Kidney (tissue), 14 donors: ENCODE results near the gene CACNB2. TPM values are rescaled to one million over a fixed set of nuclear protein-coding genes. Genes with fewer than 3 reads are reported as not detected.

Source experiments
- DNase-seq, 5 donors: peaks; one replicate each; pipeline ENCODE4 v3.0.0-alpha.2; 2013 to 2020
- FAIRE-seq: peaks from 2 replicates; lab custom pipeline; 2012; peaks lifted over from hg19 to GRCh38; lab: Jason Lieb, UNC
- H3K27ac ChIP-seq, 2 donors: one replicate each; pipeline ENCODE4 v1.7.0; 2013; ENCODE audit warnings: low read depth in 2 of 2, low read length in 2 of 2, inconsistent platforms in 1 of 2
- H3K27me3 ChIP-seq: one replicate; pipeline ENCODE4 v1.7.1; 2013; ENCODE audit warnings: low read length, inconsistent platforms; ENCODE audit not compliant: control insufficient read depth, insufficient read depth
- H3K36me3 ChIP-seq, 3 donors: one replicate each; pipeline versions ENCODE4 v1.7.0 to v1.7.1; 2013; ENCODE audit warnings: low read length in 3 of 3, control low read depth in 1 of 3, inconsistent platforms in 1 of 3; ENCODE audit not compliant: insufficient read depth in 3 of 3, control insufficient read depth in 2 of 3
- H3K4me1 ChIP-seq, 3 donors: one replicate each; pipeline versions ENCODE4 v1.7.0 to v1.7.1; 2013; ENCODE audit warnings: low read length in 3 of 3, inconsistent platforms in 1 of 3, low read depth in 1 of 3; ENCODE audit not compliant: control insufficient read depth in 2 of 3, insufficient read depth in 2 of 3
- H3K4me3 ChIP-seq, 3 donors: one replicate each; pipeline versions ENCODE4 v1.7.0 to v1.8.1; 2013; ENCODE audit warnings: low read length in 3 of 3, control low read depth in 1 of 3, inconsistent platforms in 1 of 3
- H3K9ac ChIP-seq, 3 donors: one replicate each; pipeline versions ENCODE4 v1.7.0 to v1.7.1; 2013; ENCODE audit warnings: low read length in 3 of 3, control low read depth in 1 of 3, inconsistent platforms in 1 of 3
- H3K9me3 ChIP-seq, 3 donors: one replicate each; pipeline versions ENCODE4 v1.7.0 to v1.7.1; 2013; ENCODE audit warnings: low read length in 3 of 3, control low read depth in 1 of 3, inconsistent platforms in 1 of 3; ENCODE audit not compliant: control insufficient read depth in 2 of 3, insufficient read depth in 1 of 3
- CTCF ChIP-seq: IDR thresholded peaks from 3 replicates; pipeline ENCODE4 v1.5.1; 2012; ENCODE audit warnings: mild to moderate bottlenecking, moderate library complexity, borderline replicate concordance; ENCODE audit not compliant: insufficient read depth; ENCODE audit errors: extremely low read depth
- intact Hi-C: fragments of 100-400 bp; cut with DNase I; formaldehyde crosslinking; loops from one replicate; pipeline ENCODE4 v1.11.1; 2022
- polyA plus RNA-seq: library from polyadenylated mRNA; stranded (reverse); fragments of 350-450 nt; fragmentation: Illumina TruSeq; extraction: RNeasy Lipid Tissue Mini Kit (QIAGEN cat#74804); gene quantifications from one replicate; pipeline ENCODE4 v1.2.3, GENCODE V29; 2014; ENCODE audit warnings: low read depth, low replicate concordance; ENCODE audit not compliant: insufficient read depth
- total RNA-seq: library from RNA; stranded (reverse); fragmentation: NEBNext Ultra II Directional; extraction: Animal tissue kit (Norgen Biotek cat#: 25700); gene quantifications from one replicate; pipeline ENCODE4 v1.2.1, GENCODE V29; 2021
- donor health status: control.
- donor health status: control.
- donor health status: control.
- donor health status: control.
- donor health status: control.
- donor health status: DM: yes; HTN: yes; CAD: no.
- donor health status: Normal renal cell carcinoma (clear cell type).

Gene CACNB2
- total and polyA plus RNA-seq, 2 donors from 2014 or later: 2.8 TPM

DNA sequence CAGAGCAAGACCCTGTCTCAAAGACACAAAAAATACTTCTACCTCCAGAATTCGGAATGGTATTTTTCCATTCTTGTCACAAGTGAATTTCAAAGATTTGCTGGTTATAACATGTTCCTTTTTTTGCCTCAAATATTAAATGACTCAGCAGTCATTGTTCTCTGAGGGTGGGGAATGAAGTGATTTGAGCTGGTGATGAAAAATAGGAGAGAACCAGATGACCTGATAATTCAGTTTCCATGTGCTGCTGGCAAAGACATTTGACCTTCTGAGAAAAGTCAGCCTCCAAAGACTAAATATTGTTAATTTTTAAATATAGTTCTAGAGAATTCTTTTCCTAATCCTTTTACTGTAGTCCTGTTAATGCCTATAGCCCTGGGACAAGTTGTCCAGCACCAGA is 78.9 kb downstream of the CACNB2 start:
- DNase-seq (no peak), FAIRE-seq (no peak)
- no peaks in the 10 kb centered on the region for H3K4me1 ChIP-seq
- no peak overlapping the region for H3K9ac ChIP-seq
- no peak overlapping the region for H3K27ac ChIP-seq
- H3K4me3 ChIP-seq: no peak overlapping the region
- TF ChIP-seq CTCF: no peak
- H3K9me3 ChIP-seq: no peaks in the 10 kb centered on the region
- H3K36me3 ChIP-seq: no peaks in the 10 kb centered on the region
- intact Hi-C loops: no loop called here
- no peaks in the 10 kb centered on the region for H3K27me3 ChIP-seq

DNA sequence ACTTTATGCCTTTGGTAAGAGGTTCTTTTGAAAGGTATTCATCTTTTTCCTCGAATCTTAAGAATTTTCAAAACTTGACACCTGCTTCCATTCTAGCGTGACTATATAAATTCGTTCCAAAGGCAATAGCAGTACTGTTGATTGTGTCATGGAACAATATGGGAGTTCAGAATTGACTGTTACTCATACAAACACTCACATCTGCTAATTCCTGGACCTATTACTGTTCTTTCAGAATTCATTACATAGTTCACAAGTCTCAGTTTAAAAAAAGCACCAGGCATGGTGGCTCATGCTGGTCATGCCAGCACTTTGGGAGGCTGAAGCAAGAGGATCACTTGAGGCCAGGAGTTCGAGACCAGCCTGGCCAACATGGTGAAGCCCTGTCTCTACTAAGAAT is 80.9 kb downstream of the CACNB2 start:
- no peaks in the 10 kb centered on the region for H3K4me1 ChIP-seq
- no peak overlapping the region for H3K4me3 ChIP-seq
- intact Hi-C loops: no loop called here
- no peaks in the 10 kb centered on the region for H3K27me3 ChIP-seq
- no peaks in the 10 kb centered on the region for H3K9me3 ChIP-seq
- DNase-seq (no peak), FAIRE-seq (no peak)
- TF ChIP-seq CTCF: no peak
- no peak overlapping the region for H3K27ac ChIP-seq
- H3K9ac ChIP-seq: no peak overlapping the region
- no peaks in the 10 kb centered on the region for H3K36me3 ChIP-seq

- intact Hi-C loops: no loop called here
- no peak for DNase-seq
- Histone ChIP-seq H3K4me3 (no peak overlapping the region), H3K36me3 (no peaks in the 10 kb centered on the region), H3K9me3 (no peaks in the 10 kb centered on the region), H3K9ac (no peak overlapping the region), H3K27ac (no peak overlapping the region), H3K4me1 (no peaks in the 10 kb centered on the region), H3K27me3 (no peaks in the 10 kb centered on the region)
- no peak for FAIRE-seq
- TF ChIP-seq CTCF: no peak
Measured at GRCh38 chr10:18221882-18222281, 81.7 kb downstream of the CACNB2 start.

DNA sequence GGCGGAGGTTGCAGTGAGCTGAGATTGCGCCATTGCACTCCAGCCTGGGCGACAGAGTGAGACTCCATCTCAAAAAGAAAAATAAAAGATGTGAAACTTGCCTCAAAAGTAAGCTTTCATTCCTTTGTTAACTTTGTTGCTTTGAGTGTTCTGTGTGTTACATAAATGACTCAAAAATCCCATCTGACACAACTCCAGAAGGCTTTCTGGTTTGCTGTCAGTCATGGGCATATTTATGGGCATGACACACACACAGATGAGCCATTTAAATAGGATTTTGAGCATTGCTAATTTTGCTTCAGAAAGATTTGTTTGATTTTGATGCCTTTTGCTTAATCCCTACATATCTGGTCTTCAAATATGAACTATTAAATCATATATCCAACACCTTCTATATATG is 82.6 kb downstream of the CACNB2 start:
- DNase-seq (no peak), FAIRE-seq (no peak)
- Histone ChIP-seq H3K36me3 (no peaks in the 10 kb centered on the region), H3K27me3 (no peaks in the 10 kb centered on the region), H3K9me3 (no peaks in the 10 kb centered on the region), H3K9ac (no peak overlapping the region), H3K4me3 (no peak overlapping the region), H3K27ac (no peak overlapping the region), H3K4me1 (no peaks in the 10 kb centered on the region)
- no peak for TF ChIP-seq CTCF
- intact Hi-C loops: no loop called here
